GM18519 (cell line): ENCODE data around the gene BLTP2.
"Not testable (repeated sequence)": the region's sequence is repeated elsewhere in the genome, so short reads cannot be mapped to it uniquely, and the experiment has no call there.

Experiments
- ATAC-seq: cut with Tn5 transposase; IDR thresholded peaks from one replicate; pipeline ENCODE4 v1.9.1; 2021; ENCODE audit warnings: mild to moderate bottlenecking, moderate library complexity; ENCODE audit not compliant: unreplicated experiment, low FRiP score

Gene BLTP2

GRCh38 chr17:28644787-28645575, at the start of gene BLTP2:
Gene BLTP2 (minus strand): TSS chr17:28645158. CDS start chr17:28645056, 102 bp downstream.
- ATAC-seq, result peak; percentile 69

- ATAC-seq, result no peak
Measured at GRCh38 chr17:28693869-28694268, 48.9 kb upstream of the BLTP2 start.

- no peak for ATAC-seq
Measured at GRCh38 chr17:28689011-28689410, 44.1 kb upstream of the BLTP2 start.

- no peak for ATAC-seq
Measured at GRCh38 chr17:28688481-28688880, 43.5 kb upstream of the BLTP2 start.

GRCh38 chr17:28686296-28686695, 41.3 kb upstream of the BLTP2 start:
- ATAC-seq, result no peak

GRCh38 chr17:28685366-28685765, 40.4 kb upstream of the BLTP2 start:
- no peak for ATAC-seq

- no peak for ATAC-seq
Measured at GRCh38 chr17:28684963-28685362, 40.0 kb upstream of the BLTP2 start.

- no peak for ATAC-seq
Measured at GRCh38 chr17:28682655-28683054, 37.7 kb upstream of the BLTP2 start.

- ATAC-seq, result no peak
Measured at GRCh38 chr17:28675980-28676379, 31.0 kb upstream of the BLTP2 start.

GRCh38 chr17:28675490-28675889, 30.5 kb upstream of the BLTP2 start:
- no peak for ATAC-seq

- no peak for ATAC-seq
Measured at GRCh38 chr17:28669918-28670317, 25.0 kb upstream of the BLTP2 start.

- no peak for ATAC-seq
Measured at GRCh38 chr17:28667870-28668269, 22.9 kb upstream of the BLTP2 start.

GRCh38 chr17:28665994-28666393, 21.0 kb upstream of the BLTP2 start:
- no peak for ATAC-seq

GRCh38 chr17:28663723-28664122, 18.8 kb upstream of the BLTP2 start:
- no peak for ATAC-seq

- no peak for ATAC-seq
Measured at GRCh38 chr17:28662527-28662829, 17.5 kb upstream of the BLTP2 start.

- ATAC-seq, result peak; percentile 44
Measured at GRCh38 chr17:28661635-28662526, 16.9 kb upstream of the BLTP2 start, which contains the start of the genes SDF2 and SUPT6H. Gene SDF2 (minus strand): TSS chr17:28661906. CDS start chr17:28661876, 30 bp downstream. Gene SUPT6H (plus strand): TSS chr17:28662205. CDS start chr17:28673402, 11,197 bp downstream.

GRCh38 chr17:28659497-28659881, 14.5 kb upstream of the BLTP2 start:
- ATAC-seq, result not testable (repeated sequence)

GRCh38 chr17:28658766-28659496, 14.0 kb upstream of the BLTP2 start:
- not testable (repeated sequence) for ATAC-seq

- ATAC-seq, result not testable (repeated sequence)
Measured at GRCh38 chr17:28658342-28658741, 13.4 kb upstream of the BLTP2 start.

- no peak for ATAC-seq
Measured at GRCh38 chr17:28657756-28658155, 12.8 kb upstream of the BLTP2 start.

- ATAC-seq, result no peak
Measured at GRCh38 chr17:28655160-28655559, 10.2 kb upstream of the BLTP2 start.
